ENCODE measurements around the gene TMEM184A. TPM values are rescaled to one million over a fixed set of nuclear protein-coding genes. Genes with fewer than 3 reads are reported as not detected.

TMEM184A gene
- total and polyA plus RNA-seq, 2 of the 13 experiments (the other 11 are each of a cell fraction or from before 2014, with no cell fraction given) = 9.5 to 20.4 TPM

- TF ChIP-seq, protein P1, sequence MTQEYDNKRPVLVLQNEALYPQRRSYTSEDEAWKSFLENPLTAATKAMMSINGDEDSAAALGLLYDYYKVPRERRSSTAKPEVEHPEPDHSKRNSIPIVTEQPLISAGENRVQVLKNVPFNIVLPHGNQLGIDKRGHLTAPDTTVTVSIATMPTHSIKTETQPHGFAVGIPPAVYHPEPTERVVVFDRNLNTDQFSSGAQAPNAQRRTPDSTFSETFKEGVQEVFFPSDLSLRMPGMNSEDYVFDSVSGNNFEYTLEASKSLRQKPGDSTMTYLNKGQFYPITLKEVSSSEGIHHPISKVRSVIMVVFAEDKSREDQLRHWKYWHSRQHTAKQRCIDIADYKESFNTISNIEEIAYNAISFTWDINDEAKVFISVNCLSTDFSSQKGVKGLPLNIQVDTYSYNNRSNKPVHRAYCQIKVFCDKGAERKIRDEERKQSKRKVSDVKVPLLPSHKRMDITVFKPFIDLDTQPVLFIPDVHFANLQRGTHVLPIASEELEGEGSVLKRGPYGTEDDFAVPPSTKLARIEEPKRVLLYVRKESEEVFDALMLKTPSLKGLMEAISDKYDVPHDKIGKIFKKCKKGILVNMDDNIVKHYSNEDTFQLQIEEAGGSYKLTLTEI (CRISPR knock-in tag; conservative IDR thresholded peaks at IDR 0.05) = no peak
- TF ChIP-seq MAFG (CRISPR knock-in tag; IDR thresholded peaks at IDR 0.05) (no peak), ZNF792 (CRISPR knock-in tag; IDR thresholded peaks at IDR 0.05) (peak; percentile 27; the same call in 1 of the 2 replicates), HNRNPL (IDR thresholded peaks at IDR 0.05; ENCODE audit: low read depth, low read length) (no peak), ZFX (CRISPR knock-in tag; IDR thresholded peaks at IDR 0.05; ENCODE audit: low read depth) (peak; percentile 49), ZNF468 (CRISPR knock-in tag; IDR thresholded peaks at IDR 0.05) (no peak), HNRNPK (IDR thresholded peaks at IDR 0.05; ENCODE audit: low read depth, low read length, poor library complexity, severe bottlenecking) (no peak), ZNF639 (CRISPR knock-in tag; conservative IDR thresholded peaks at IDR 0.05) (no peak), FIP1L1 (IDR thresholded peaks at IDR 0.05; ENCODE audit: borderline replicate concordance, insufficient read depth, low read depth, low read length) (no peak), NCOA5 (CRISPR knock-in tag; IDR thresholded peaks at IDR 0.05) (no peak), AGO1 (IDR thresholded peaks at IDR 0.05; ENCODE audit: low read depth, low read length, poor library complexity, severe bottlenecking) (no peak), NONO (IDR thresholded peaks at IDR 0.05) (no peak), NONO (CRISPR knock-in tag; conservative IDR thresholded peaks at IDR 0.05) (no peak), ZNF33B (CRISPR knock-in tag; IDR thresholded peaks at IDR 0.05) (no peak), ZNF878 (CRISPR knock-in tag; IDR thresholded peaks at IDR 0.05) (no peak)
- TF ChIP-seq, protein P2, sequence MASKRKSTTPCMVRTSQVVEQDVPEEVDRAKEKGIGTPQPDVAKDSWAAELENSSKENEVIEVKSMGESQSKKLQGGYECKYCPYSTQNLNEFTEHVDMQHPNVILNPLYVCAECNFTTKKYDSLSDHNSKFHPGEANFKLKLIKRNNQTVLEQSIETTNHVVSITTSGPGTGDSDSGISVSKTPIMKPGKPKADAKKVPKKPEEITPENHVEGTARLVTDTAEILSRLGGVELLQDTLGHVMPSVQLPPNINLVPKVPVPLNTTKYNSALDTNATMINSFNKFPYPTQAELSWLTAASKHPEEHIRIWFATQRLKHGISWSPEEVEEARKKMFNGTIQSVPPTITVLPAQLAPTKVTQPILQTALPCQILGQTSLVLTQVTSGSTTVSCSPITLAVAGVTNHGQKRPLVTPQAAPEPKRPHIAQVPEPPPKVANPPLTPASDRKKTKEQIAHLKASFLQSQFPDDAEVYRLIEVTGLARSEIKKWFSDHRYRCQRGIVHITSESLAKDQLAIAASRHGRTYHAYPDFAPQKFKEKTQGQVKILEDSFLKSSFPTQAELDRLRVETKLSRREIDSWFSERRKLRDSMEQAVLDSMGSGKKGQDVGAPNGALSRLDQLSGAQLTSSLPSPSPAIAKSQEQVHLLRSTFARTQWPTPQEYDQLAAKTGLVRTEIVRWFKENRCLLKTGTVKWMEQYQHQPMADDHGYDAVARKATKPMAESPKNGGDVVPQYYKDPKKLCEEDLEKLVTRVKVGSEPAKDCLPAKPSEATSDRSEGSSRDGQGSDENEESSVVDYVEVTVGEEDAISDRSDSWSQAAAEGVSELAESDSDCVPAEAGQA (IDR thresholded peaks at IDR 0.05; ENCODE audit: low read depth) = no peak
- TF ChIP-seq, protein P2 (CRISPR knock-in tag; IDR thresholded peaks at IDR 0.05; ENCODE audit: borderline replicate concordance) = no peak
- TF ChIP-seq, protein P3, sequence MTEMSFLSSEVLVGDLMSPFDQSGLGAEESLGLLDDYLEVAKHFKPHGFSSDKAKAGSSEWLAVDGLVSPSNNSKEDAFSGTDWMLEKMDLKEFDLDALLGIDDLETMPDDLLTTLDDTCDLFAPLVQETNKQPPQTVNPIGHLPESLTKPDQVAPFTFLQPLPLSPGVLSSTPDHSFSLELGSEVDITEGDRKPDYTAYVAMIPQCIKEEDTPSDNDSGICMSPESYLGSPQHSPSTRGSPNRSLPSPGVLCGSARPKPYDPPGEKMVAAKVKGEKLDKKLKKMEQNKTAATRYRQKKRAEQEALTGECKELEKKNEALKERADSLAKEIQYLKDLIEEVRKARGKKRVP (CRISPR knock-in tag; IDR thresholded peaks at IDR 0.05) = no peak
Measured at GRCh38 chr7:1532456-1533254, 23.4 kb downstream of the TMEM184A start (continued).

All from HepG2 (cell line).